ENCODE measurements around the gene MED22.

Gene MED22

DNA sequence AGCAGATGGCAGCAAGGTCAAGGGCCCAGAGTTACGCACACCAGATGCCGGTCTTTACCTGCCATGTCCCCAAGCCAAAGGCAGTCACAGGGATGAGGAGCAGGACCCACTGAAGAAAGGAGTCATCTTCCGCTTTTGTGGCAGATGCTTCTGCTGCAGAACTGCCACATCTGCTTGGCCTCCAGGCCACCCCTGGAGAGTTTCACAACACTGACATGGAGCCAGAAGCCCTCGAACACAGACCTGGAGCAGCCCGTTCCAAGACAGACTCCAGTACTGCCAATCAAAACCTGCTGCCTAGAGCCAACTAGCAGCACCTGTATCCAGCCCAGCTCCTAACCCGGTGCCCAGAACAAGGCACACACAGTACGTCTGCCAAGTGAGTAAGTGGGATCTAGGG, 6.8 kb upstream of the MED22 start:
- H3K9me3 ChIP-seq (ENCODE audit: control insufficient read depth, insufficient read depth, low read depth, low read length): no peaks in the 10 kb centered on the region
- H3K4me1 ChIP-seq (ENCODE audit: control insufficient read depth, insufficient read depth, low read length): no peaks in the 10 kb centered on the region
- H3K36me3 ChIP-seq (ENCODE audit: control insufficient read depth in 2 of 2, insufficient read depth in 1 of 2, low read length in 2 of 2): peaks cover 16 to 76% of the 10 kb centered on the region in 2 experiments
- TF ChIP-seq ZBTB17 (tag by site-specific recombination; IDR thresholded peaks at IDR 0.05) (0 out of 2 replicates have a peak, but pooled peaks have one; percentile 50), ZNF600 (tag by site-specific recombination; IDR thresholded peaks at IDR 0.05) (peak; percentile 72), ZBTB20 (tag by site-specific recombination; IDR thresholded peaks at IDR 0.05) (no peak), BCL11A (tag by site-specific recombination; IDR thresholded peaks at IDR 0.05; ENCODE audit: low read depth) (0 out of 2 replicates have a peak, but pooled peaks have one; percentile 11)
- TF ChIP-seq, protein P1, sequence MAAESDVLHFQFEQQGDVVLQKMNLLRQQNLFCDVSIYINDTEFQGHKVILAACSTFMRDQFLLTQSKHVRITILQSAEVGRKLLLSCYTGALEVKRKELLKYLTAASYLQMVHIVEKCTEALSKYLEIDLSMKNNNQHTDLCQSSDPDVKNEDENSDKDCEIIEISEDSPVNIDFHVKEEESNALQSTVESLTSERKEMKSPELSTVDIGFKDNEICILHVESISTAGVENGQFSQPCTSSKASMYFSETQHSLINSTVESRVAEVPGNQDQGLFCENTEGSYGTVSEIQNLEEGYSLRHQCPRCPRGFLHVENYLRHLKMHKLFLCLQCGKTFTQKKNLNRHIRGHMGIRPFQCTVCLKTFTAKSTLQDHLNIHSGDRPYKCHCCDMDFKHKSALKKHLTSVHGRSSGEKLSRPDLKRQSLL (tag by site-specific recombination; IDR thresholded peaks at IDR 0.05): peak; percentile 96
- H3K27ac ChIP-seq (ENCODE audit: extremely low read depth, low read depth, low read length): no peak overlapping the region
- ChIA-PET CTCF (interaction anchor here (0.7 to 2.0 kb wide), 5 partner anchors 7 to 130 kb away, joined by 3 to 10 read pairs (median 3); no protein-coding TSS in a partner anchor), POLR2A (interaction anchor here (0.9 to 6.6 kb wide), 5 partner anchors 6 to 26 kb away, joined by 3 to 89 read pairs (median 4); partner anchors contain the start of genes MED22 and RPL7A)
- no peak overlapping the region for H3K4me3 ChIP-seq (ENCODE audit: low read depth, low read length)

DNA sequence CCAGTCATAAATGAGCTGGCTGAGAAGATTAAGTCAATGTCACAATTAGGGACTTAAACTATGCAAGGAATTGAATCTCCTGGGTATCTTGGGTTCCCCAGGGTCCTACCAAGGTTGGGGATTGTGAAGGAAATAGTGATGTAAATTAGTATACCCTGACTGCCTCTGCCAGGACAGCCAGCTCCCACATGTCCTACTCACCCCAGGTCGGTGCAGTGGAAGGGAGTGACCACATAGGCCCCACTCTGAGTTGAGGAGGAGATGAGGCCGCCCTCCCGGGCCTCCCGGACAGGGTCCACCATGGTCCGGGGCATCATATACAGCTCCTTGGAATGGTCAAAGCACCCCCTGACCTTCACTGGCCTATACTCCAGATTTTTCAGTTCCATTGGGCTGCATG, 5.6 kb upstream of the MED22 start:
- no peak overlapping the region for H3K4me3 ChIP-seq (ENCODE audit: low read depth, low read length)
- no peaks in the 10 kb centered on the region for H3K4me1 ChIP-seq (ENCODE audit: control insufficient read depth, insufficient read depth, low read length)
- ChIA-PET CTCF (interaction anchor here (0.5 to 1.4 kb wide), 9 partner anchors 10 to 173 kb away, joined by 3 to 5 read pairs (median 3); no protein-coding TSS in a partner anchor), POLR2A (interaction anchor here (0.8 to 3.9 kb wide), 8 partner anchors 11 to 323 kb away, joined by 3 to 35 read pairs (median 4); partner anchors contain the start of genes CACFD1 and SLC2A6)
- no peaks in the 10 kb centered on the region for H3K9me3 ChIP-seq (ENCODE audit: control insufficient read depth, insufficient read depth, low read depth, low read length)
- H3K36me3 ChIP-seq (ENCODE audit: control insufficient read depth in 2 of 2, insufficient read depth in 1 of 2, low read length in 2 of 2): peaks cover 18 to 76% of the 10 kb centered on the region in 2 experiments
- no peak overlapping the region for H3K27ac ChIP-seq (ENCODE audit: extremely low read depth, low read depth, low read length)
- no peak for TF ChIP-seq ZFHX2 (tag by site-specific recombination; conservative IDR thresholded peaks at IDR 0.05)
- TF ChIP-seq YY1 (tag by site-specific recombination; IDR thresholded peaks at IDR 0.05): no peak
- no peak for TF ChIP-seq ZNF174 (tag by site-specific recombination; IDR thresholded peaks at IDR 0.05)
- TF ChIP-seq OSR2 (tag by site-specific recombination; IDR thresholded peaks at IDR 0.05): no peak
- TF ChIP-seq GLIS1 (tag by site-specific recombination; IDR thresholded peaks at IDR 0.05): no peak

GRCh38 chr9:133352635-133353340, 4.9 kb upstream of the MED22 start:
- CTCF ChIA-PET: interaction anchor here (0.6 to 1.4 kb wide), 7 partner anchors 11 to 172 kb away, joined by 3 to 4 read pairs (median 3); no protein-coding TSS in a partner anchor
- H3K36me3 ChIP-seq (ENCODE audit: control insufficient read depth in 2 of 2, insufficient read depth in 1 of 2, low read length in 2 of 2): peaks cover 14 to 70% of the 10 kb centered on the region in 2 experiments
- H3K9me3 ChIP-seq (ENCODE audit: control insufficient read depth, insufficient read depth, low read depth, low read length): no peaks in the 10 kb centered on the region
- POLR2A ChIA-PET: interaction anchor here (0.8 to 3.9 kb wide), 9 partner anchors 10 to 323 kb away, joined by 3 to 35 read pairs (median 4); partner anchors contain the start of genes CACFD1 and SLC2A6
- no peak overlapping the region for H3K4me3 ChIP-seq (ENCODE audit: low read depth, low read length)
- TF ChIP-seq ZNF169 (tag by site-specific recombination; IDR thresholded peaks at IDR 0.05) (no peak), MEIS1 (CRISPR knock-in tag; IDR thresholded peaks at IDR 0.05; ENCODE audit: borderline replicate concordance) (no peak), AEBP2 (tag by site-specific recombination; IDR thresholded peaks at IDR 0.05; ENCODE audit: borderline replicate concordance) (no peak), ZSCAN30 (tag by site-specific recombination; IDR thresholded peaks at IDR 0.05) (0 out of 2 replicates have a peak, but pooled peaks have one; percentile 16), SCRT2 (tag by site-specific recombination; IDR thresholded peaks at IDR 0.05) (peak; percentile 66; the same call in 1 of the 2 replicates), PRDM1 (tag by site-specific recombination; IDR thresholded peaks at IDR 0.05) (peak; percentile 43; the same call in 1 of the 2 replicates), ZBTB49 (tag by site-specific recombination; IDR thresholded peaks at IDR 0.05; ENCODE audit: low read depth) (no peak), ZNF132 (tag by site-specific recombination; IDR thresholded peaks at IDR 0.05; ENCODE audit: borderline replicate concordance) (no peak)
- no peaks in the 10 kb centered on the region for H3K4me1 ChIP-seq (ENCODE audit: control insufficient read depth, insufficient read depth, low read length)
- peak overlapping the region; percentile 37; the same call in 1 of the 2 replicates for H3K27ac ChIP-seq (ENCODE audit: extremely low read depth, low read depth, low read length)

Measured in HEK293 (cell line).